Motor neuron (in vitro differentiated cells): ENCODE measurements around the gene SLC9A8. TPM values are rescaled to one million over a fixed set of nuclear protein-coding genes. Genes with fewer than 3 reads are reported as not detected.
"Not testable (repeated sequence)": the region's sequence is repeated elsewhere in the genome, so short reads cannot be mapped to it uniquely, and the experiment has no call there.

ENCODE experiments used
- ATAC-seq, 8 experiments: fragments of 200-7000 bp; cut with Tn5 transposase; replicated peaks in 6 of 8; 2 replicates each; pipeline ENCODE4 v1.8.0; 2021; ENCODE audit warnings: mild to moderate bottlenecking in 8 of 8, moderate library complexity in 8 of 8
- H3K27ac ChIP-seq, 2 donors: fragments of 250-450 bp; sonication (Bioruptor Pico); 2 replicates each; pipeline ENCODE4 v1.9.0; 2021; ENCODE audit warnings: antibody characterized with exemption in 2 of 2, mild to moderate bottlenecking in 2 of 2, moderate library complexity in 1 of 2
- H3K4me1 ChIP-seq, 2 donors: fragments of 250-450 bp; sonication (Bioruptor Pico); replicated peaks in 1 of 2; 2 replicates each; pipeline ENCODE4 v1.6.1; 2021; ENCODE audit warnings: antibody characterized with exemption in 2 of 2, mild to moderate bottlenecking in 2 of 2, moderate library complexity in 1 of 2
- H3K4me3 ChIP-seq, 5 donors: fragments of 250-450 bp; sonication (Bioruptor Pico); 2 replicates each; pipeline ENCODE4 v1.9.0; 2021; ENCODE audit warnings: antibody characterized with exemption in 5 of 5, mild to moderate bottlenecking in 5 of 5, moderate library complexity in 4 of 5
- WGBS, 10 experiments: fragments of 450-650 bp; shearing (Covaris generic); methylation state at CpG; one replicate each; pipeline ENCODE4 v1.0.0; 2022; 5-methylcytosine and 5-hydroxymethylcytosine counted together
- in situ Hi-C, 9 experiments: fragments of 400-800 bp; cut with MboI; loops; one replicate each; pipeline ENCODE4 v1.15.0; 2021; ENCODE audit warnings: low sequenced_read_pairs in 9 of 9, low pct_unique_long_range_greater_than_20kb in 2 of 9; ENCODE audit not compliant: unreplicated experiment in 9 of 9
- total RNA-seq, 8 experiments: library from RNA; unstranded; fragments of 300-600 nt; gene quantifications; 2 replicates each; pipeline versions ENCODE4 v1.2.3 to v1.2.4, GENCODE V29; 2022

The SLC9A8 gene
- total RNA-seq, 8 experiments from 2014 or later = 3.7 to 15.5 (median 7.1) TPM

DNA sequence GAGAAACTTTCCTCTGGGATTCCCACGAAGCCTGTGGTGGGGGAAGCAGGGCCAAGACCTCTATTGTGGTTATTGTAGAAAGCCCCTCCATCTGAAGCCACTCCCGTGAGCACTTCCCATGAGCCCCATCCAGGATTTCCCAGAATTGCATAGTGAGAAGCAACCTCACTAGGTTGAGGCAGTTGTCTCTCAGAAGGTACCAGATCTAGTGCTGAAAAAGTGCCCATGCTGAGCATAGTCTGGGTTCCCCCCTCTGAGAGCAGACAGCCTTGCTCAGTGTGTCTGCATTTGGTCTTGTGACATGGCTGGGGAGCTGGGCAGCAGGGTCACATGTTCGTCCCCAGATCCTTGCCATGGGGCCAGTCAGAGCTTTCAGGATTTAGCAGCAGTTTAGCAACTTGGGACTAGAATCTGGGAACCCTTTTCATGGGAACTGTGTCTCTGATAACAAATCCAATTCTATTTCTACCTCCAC, 38.6 kb downstream of the SLC9A8 start:
- Histone ChIP-seq H3K27ac (peak overlapping the region; percentile 60 to 62), H3K4me1 (peaks cover 35 to 36% of the 10 kb centered on the region in 2 donors), H3K4me3 (no peak overlapping the region)
- ATAC-seq = peak in 5 of 8 experiments; percentile 31 to 67 (median 56)
- WGBS, 10 experiments = 0 to 83% (median 31%) methylated on average over 1 to 2 of the region's 3 CpGs; no CpG with 5 or more reads in 3 of the 10 experiments
- in situ Hi-C loops = loop anchor here in 1 of 9 experiments (25.0 kb wide), 1 partner anchor 239 kb away; no protein-coding TSS in a partner anchor

DNA sequence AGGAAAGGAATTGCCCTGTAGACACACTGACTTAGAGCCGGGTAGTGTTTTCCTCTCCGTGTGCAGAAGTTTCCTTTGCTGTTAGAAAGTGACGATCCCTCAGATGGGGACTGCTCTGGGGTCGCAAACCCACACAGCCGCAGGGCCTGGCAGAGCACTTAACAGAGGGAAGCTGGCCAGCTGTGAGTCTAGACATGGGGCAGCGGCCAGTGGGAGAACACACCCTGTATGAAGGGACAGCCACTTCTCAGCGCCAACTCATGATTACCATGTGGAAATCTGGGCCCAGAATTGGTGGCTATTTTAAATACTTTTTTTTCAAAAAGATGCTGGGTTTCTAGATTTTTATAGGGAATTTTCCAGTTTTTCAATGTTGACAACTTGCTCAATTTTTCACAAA, 39.4 kb downstream of the SLC9A8 start:
- peak in 1 of 8 experiments; percentile 6 for ATAC-seq

DNA sequence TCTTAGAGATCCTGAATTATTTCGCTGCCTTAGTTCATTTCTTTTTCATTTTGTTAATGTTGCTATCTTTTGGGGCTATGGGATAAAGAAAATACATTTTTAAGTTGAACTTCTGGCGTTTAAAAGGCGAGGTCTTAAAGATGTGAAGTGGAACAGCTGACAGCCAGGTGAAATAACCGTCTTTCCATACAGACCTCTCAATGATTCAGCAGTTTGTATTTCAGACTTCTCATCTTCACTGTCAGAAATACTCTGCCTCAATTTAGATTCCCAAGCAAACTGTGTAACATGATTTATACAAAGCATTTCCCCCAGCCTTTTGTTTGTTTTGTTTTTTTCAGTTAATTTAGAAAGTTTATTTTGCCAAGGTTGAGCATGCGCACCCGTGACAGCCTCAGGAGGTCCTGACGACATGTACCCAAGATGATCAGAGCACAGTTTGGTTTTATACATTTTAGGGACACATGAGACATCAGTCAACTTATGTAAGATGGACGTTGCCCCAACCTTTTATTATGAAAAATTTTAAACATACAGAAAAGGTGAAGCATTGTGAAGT, 40.0 kb downstream of the SLC9A8 start:
- in situ Hi-C loops = loop anchor here in 1 of 9 experiments (25.0 kb wide), 1 partner anchor 240 kb away; no protein-coding TSS in a partner anchor
- Histone ChIP-seq H3K4me3 (no peak overlapping the region), H3K27ac (no peak overlapping the region), H3K4me1 (peaks cover 35 to 36% of the 10 kb centered on the region in 2 donors)
- WGBS, 10 experiments = 70 to 97% (median 92%) methylated on average over 4 to 8 of the region's 8 CpGs
- ATAC-seq = no peak

More for the DNA sequence above, 39.4 kb downstream of the SLC9A8 start:
- Histone ChIP-seq H3K4me3 (no peak overlapping the region), H3K27ac (no peak overlapping the region), H3K4me1 (peaks cover 35 to 36% of the 10 kb centered on the region in 2 donors)
- 26 to 83% (median 71%) methylated on average over 3 to 5 of the region's 7 CpGs; no CpG with 5 or more reads in 5 of the 10 experiments for WGBS, 10 experiments
- in situ Hi-C loops = loop anchor here in 1 of 9 experiments (25.0 kb wide), 1 partner anchor 240 kb away; no protein-coding TSS in a partner anchor

DNA sequence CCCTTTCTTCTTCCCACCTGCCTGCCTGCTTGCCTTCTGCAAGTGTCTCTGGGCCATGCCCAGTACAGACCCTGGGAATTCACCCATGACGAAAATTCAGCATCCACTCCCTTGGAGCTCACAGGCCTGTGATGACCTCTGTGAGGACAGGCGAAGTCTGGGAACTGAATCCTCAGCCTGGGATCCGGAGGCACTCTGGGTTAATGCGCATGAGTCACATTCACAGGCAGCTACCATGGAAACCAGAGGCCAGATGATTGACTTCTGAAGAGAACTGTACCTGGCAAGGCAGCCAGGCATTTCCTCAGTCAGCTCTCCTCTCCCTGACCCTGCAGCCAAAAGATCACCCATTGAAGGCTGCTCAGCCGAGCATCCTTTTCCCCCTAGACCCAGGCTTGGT, 41.0 kb downstream of the SLC9A8 start:
- in situ Hi-C loops = loop anchor here in 1 of 9 experiments (25.0 kb wide), 1 partner anchor 241 kb away; no protein-coding TSS in a partner anchor
- Histone ChIP-seq H3K4me3 (no peak overlapping the region), H3K27ac (peak overlapping the region in 1 of 2 donors; percentile 39), H3K4me1 (peaks cover 35 to 36% of the 10 kb centered on the region in 2 donors)
- ATAC-seq = peak; percentile 86 to 97 (median 91)
- WGBS, 10 experiments = 0 to 60% (median 20%) methylated on average over 1 to 4 of the region's 5 CpGs; no CpG with 5 or more reads in 3 of the 10 experiments

DNA sequence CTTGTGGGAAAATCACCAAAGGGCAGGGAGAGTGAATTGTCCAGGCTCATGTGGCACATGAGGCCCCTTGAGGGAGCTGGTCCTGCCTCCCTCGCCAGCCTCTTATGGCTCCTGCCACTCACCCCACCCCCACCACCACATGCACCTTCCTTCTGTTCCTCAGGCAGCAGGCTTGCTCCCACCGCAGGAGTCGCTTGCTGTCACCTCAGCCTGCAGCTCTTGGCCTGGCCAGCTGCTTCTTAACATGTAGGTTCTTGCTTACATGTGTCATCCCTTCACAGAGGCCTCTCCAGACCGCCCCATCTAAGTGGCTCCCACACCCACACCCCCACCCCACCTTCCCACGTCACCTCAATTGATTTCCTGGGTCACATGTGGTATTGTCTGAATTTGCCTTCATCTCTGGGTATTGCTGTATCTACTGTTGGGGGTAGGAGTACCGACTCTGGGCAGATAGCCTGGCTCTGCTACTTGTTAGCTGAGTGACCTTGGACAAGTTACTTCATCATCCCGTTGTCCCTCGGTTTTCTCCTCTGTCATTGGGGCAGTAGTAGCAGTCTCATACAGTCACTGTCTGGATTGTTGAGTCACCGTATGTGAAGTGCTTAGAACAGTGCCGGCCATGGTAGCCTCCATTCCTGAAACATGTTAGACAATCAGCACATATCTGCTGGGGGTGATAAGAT, 41.7 kb downstream of the SLC9A8 start:
- 87 to 100% (median 97%) methylated on average over 1 to 3 of the region's 10 CpGs; no CpG with 5 or more reads in 6 of the 10 experiments for WGBS, 10 experiments
- H3K4me3 ChIP-seq = no peak overlapping the region
- in situ Hi-C loops = loop anchor here in 1 of 9 experiments (25.0 kb wide), 1 partner anchor 242 kb away; no protein-coding TSS in a partner anchor
- peaks cover 35 to 36% of the 10 kb centered on the region in 2 donors for H3K4me1 ChIP-seq
- no peak overlapping the region for H3K27ac ChIP-seq
- peak in 5 of 8 experiments; percentile 2 to 24 (median 21) for ATAC-seq

DNA sequence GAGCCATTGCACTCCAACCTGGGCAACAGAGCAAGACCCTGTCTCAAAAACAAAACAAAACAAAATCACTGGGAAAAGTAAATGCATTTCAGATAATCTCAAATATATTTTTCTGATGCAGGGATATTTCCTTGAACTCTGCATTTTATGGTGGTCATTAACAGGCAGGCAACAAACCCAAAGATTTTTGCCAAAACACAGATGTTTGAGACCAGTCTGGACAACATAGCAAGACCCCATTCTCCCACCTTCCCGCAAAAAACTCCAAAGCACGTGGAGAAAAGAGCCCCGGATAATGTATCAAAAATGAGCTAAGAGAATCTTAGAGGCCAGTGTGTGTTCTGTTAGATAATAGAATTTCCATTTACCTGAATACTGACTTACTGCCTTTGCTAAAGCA, 44.3 kb downstream of the SLC9A8 start:
- in situ Hi-C loops = loop anchor here in 1 of 9 experiments (25.0 kb wide), 1 partner anchor 245 kb away; no protein-coding TSS in a partner anchor
- Histone ChIP-seq H3K27ac (no peak overlapping the region), H3K4me1 (peaks cover 14 to 18% of the 10 kb centered on the region in 2 donors), H3K4me3 (no peak overlapping the region)
- no peak for ATAC-seq
- WGBS, 10 experiments = 74 to 100% (median 85%) methylated on average over 2 to 3 of the region's 3 CpGs; no CpG with 5 or more reads in 2 of the 10 experiments

DNA sequence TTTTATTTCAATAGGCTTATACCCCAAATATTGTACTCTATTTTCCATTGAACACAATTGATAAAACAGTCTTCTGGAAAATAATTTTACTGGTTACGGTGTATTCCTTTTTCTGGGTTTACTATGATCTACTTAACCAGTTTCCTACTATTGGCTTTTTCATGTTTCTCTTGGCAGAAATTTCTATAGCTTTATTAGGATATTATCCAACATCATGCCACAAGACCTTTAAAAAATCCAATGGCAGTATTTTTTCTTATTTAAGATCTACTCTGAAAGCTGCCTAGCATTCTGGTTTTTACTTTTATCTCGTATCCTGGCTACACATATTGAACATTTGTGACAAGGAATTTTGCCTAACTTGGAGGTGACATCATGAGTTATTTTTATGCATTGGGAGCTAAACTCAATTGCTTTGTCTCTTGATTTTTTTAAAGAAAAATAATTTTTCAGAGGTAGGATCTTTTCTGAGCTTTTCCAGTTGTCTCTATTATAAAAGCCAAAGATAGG, 45.5 kb downstream of the SLC9A8 start:
- no peak overlapping the region for H3K4me3 ChIP-seq
- in situ Hi-C loops = loop anchor here in 1 of 9 experiments (25.0 kb wide), 1 partner anchor 246 kb away; no protein-coding TSS in a partner anchor
- no peak overlapping the region for H3K27ac ChIP-seq
- peaks cover 13 to 14% of the 10 kb centered on the region in 2 donors for H3K4me1 ChIP-seq
- no peak for ATAC-seq
- 68 to 100% (median 94%) methylated on average over 2 of the region's 2 CpGs; no CpG with 5 or more reads in 1 of the 10 experiments for WGBS, 10 experiments

DNA sequence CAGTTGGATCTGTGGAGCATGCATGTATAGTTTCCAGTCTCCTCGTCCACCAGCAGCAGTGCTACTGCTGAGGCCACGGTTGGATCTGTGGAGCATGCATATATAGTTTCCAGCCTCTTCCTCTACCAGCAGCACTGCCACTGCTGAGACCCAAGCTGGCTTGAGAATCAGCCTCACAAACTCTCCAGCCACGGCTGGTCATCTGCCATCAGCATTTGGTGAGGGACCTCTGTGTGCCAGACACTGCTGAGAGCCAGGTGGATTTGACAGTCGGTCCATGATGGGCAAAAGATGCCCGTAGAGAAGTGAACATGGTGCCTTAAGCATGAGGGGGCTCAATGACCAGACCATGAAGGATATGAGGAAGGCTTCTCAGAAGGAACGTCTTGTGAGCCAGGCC, 46.4 kb downstream of the SLC9A8 start:
- 67 to 100% (median 93%) methylated on average over 1 to 5 of the region's 6 CpGs; no CpG with 5 or more reads in 2 of the 10 experiments for WGBS, 10 experiments
- ATAC-seq = no peak
- in situ Hi-C loops = loop anchor here in 1 of 9 experiments (25.0 kb wide), 1 partner anchor 247 kb away; no protein-coding TSS in a partner anchor
- Histone ChIP-seq H3K4me3 (no peak overlapping the region), H3K27ac (no peak overlapping the region), H3K4me1 (peaks cover 5% of the 10 kb centered on the region in 2 donors)

DNA sequence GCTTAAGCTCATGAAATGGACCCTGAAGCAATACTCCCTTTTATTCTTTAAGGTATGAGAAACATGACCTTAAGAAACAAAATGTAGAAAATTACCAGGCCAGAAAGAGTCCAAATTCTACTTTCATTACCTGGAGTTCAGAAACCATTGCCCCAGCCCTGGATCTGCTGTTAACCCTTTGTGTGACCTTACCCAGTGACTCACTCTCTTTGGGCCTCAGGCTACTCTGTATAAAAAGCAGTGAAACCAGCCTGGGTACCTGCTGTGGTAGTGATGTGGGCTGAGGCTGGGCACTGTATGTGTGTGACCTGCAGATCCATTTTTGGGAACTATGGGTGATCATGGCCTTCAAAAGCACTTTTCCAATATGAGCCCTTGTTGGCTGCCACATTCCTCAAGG, 47.2 kb downstream of the SLC9A8 start:
- in situ Hi-C loops = loop anchor here in 1 of 9 experiments (25.0 kb wide), 1 partner anchor 248 kb away; no protein-coding TSS in a partner anchor
- Histone ChIP-seq H3K27ac (no peak overlapping the region), H3K4me1 (no peaks in the 10 kb centered on the region), H3K4me3 (no peak overlapping the region)
- no peak for ATAC-seq

DNA sequence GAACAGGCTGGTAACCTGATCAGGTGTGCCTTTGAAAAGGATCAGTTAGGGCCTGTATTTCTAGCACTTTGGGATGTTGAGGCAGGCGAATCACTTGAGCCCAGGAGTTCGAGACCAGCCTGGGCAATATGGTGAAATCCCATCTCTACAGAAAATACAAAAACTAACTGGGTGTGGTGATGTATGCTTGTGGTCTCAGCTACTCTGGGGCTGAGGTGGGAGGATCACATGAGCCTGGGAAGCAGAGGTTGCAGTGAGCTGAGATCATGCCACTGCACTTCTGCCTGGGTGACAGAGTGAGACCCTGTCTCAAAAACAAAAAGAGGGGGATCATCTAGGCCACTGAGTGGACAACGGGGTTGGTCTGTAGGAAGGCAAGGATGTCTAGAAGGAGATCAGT, 48.6 kb downstream of the SLC9A8 start:
- H3K27ac ChIP-seq, H3K4me1 ChIP-seq, H3K4me3 ChIP-seq: not testable (repeated sequence)
- 79 to 100% (median 89%) methylated on average over 1 to 3 of the region's 3 CpGs; no CpG with 5 or more reads in 2 of the 10 experiments for WGBS, 10 experiments
- peak in 3 of 8 experiments; percentile 22 to 83 (median 64) for ATAC-seq
- in situ Hi-C loops = loop anchor here in 1 of 9 experiments (25.0 kb wide), 1 partner anchor 249 kb away; no protein-coding TSS in a partner anchor

DNA sequence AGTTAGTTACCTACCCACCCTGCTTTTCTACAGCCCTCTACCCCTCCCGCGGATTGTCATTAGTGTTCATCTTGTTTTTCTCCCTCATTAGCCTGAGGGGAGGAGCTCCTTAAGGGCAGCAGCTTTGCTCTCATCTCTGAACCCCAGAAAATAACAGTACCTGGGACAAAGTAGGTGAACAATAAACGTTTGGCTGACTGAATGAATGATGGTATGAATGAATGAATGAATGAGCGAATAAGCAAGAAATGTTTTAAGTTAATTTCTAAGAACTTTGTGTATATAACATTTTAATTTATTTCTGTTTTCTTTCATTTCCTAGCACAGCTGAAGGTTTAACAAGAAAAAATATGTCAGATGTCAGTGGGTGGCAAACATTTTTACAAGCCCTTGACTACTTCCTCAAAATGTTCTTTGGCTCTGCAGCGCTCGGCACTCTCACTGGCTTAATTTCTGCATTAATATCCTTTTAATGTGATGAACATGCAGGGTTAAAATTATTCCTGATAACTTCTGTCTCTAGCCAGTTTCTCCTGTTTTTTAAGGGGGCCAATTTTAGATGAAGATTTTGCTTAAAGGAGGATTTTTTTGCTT, 50.1 kb downstream of the SLC9A8 start:
- no peak for ATAC-seq

DNA sequence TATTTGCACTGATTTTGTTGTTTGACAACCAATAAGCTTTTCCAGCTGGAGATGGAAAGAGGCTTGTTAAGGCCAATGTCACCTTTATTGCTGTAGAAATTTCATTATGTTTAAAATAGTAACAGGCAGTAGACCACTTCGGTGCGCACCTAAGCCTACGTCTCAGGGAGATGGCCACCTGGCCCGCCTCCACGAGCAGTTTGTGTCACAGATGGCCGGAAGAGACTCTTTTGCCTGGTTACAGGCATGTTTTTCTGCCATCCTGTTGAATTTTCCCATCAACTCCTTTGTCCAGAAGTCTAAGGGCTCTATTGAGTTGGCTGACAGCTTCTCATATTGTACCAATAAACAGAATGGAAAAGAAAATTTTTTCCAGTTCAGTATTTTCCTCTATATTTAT, 51.0 kb downstream of the SLC9A8 start:
- Histone ChIP-seq H3K4me3 (no peak overlapping the region), H3K4me1 (no peaks in the 10 kb centered on the region), H3K27ac (no peak overlapping the region)
- WGBS, 10 experiments = 87 to 100% (median 92%) methylated on average over 1 to 6 of the region's 6 CpGs; no CpG with 5 or more reads in 4 of the 10 experiments
- ATAC-seq = no peak
- in situ Hi-C loops = loop anchor here in 1 of 9 experiments (25.0 kb wide), 1 partner anchor 251 kb away; no protein-coding TSS in a partner anchor

More for the DNA sequence above, 50.1 kb downstream of the SLC9A8 start:
- no peak overlapping the region for H3K27ac ChIP-seq
- H3K4me3 ChIP-seq = no peak overlapping the region
- no peaks in the 10 kb centered on the region for H3K4me1 ChIP-seq
- 71 to 98% (median 90%) methylated on average over 2 to 6 of the region's 6 CpGs for WGBS, 10 experiments
- in situ Hi-C loops = loop anchor here in 1 of 9 experiments (25.0 kb wide), 1 partner anchor 250 kb away; no protein-coding TSS in a partner anchor
